AG04450 (cell line): ENCODE measurements around the gene NHSL2. TPM values are rescaled to one million over a fixed set of nuclear protein-coding genes. Genes with fewer than 3 reads are reported as not detected.

ENCODE experiments used
- CTCF ChIA-PET: fragments of 300-600, 350-600 bp; formaldehyde crosslinking; extraction: SDS; loops from one replicate; lab custom pipeline; 2022; ENCODE audit warnings: antibody characterized with exemption, inconsistent platforms; lab: Charles Lee
- POLR2A ChIA-PET: fragments of 350-600 bp; formaldehyde crosslinking; extraction: SDS; loops from one replicate; lab custom pipeline; 2021; ENCODE audit warnings: antibody characterized with exemption, inconsistent platforms; lab: Yijun Ruan, JAX
- DNase-seq: peaks from one replicate; pipeline ENCODE4 v3.0.0-alpha.2; 2011; ENCODE audit warnings: low read depth, low spot score
- H3K27ac ChIP-seq: one replicate; pipeline ENCODE4 v1.5.1; 2012; ENCODE audit warnings: low read depth, low read length, control low read depth
- H3K27me3 ChIP-seq: one replicate; pipeline ENCODE4 v1.6.0; 2012; ENCODE audit warnings: low read length; ENCODE audit not compliant: control insufficient read depth, insufficient read depth
- H3K4me3 ChIP-seq: 2 replicates; pipeline ENCODE4 v1.5.1; 2011; ENCODE audit warnings: mild to moderate bottlenecking, low read depth, low read length, control low read depth
- H3K9me3 ChIP-seq: 2 replicates; pipeline ENCODE4 v1.5.1; 2012; ENCODE audit warnings: low read length; ENCODE audit not compliant: control insufficient read depth, insufficient read depth
- polyA plus RNA-seq: library from polyadenylated mRNA; depleted of rRNA; stranded (reverse); fragments of >200 nt; gene quantifications from 2 replicates; pipeline ENCODE4 v1.2.3, GENCODE V29; 2011
- TF ChIP-seq, protein P1 (sequence below): IDR thresholded peaks from 2 replicates; pipeline ENCODE4 v1.5.1; 2011; ENCODE audit warnings: low read depth, low read length, control low read depth, inconsistent platforms

The NHSL2 gene
- polyA plus RNA-seq, 1 experiment = 3.0 TPM

DNA sequence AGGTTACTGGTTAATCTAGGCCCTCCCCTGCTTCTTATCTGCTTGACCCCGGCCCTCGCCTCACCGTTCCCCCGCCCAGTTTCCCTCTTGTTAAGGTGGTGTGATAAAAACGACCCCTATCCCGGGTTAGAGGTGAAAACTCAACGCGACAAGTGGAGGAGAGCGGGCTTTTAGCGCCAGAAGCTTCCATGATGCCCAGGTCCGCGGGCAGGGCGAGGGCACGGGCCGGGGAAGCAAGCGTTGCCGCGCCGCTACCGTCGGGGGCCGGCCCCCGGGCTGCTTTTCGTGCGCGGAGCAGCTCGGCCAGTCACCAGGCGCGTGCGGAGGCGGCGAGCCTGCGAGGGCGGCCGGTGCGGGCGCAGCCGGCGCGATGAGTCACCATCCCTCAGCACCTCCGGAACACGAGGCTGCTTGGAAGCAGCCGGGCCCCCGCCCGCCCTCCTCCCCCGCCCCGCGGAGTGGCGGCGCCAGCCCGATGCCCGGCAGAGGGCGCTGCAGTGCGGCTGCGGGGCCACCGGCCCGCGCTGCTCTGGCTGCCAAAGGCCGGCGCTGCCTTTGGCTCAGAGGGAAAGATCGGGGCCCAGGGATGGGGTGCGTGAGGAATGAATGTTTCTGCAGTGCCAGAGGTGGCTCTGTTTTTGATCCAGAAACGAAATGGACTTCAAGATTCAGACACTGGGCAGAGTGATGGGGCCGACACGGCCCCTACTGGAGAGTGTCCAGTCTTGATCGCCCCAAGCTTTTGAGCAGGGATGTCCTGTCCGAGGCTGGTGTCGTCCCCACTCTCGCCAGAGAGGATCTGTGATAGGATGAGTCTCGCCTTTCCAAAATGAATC, 107.8 kb downstream of the NHSL2 start:
- H3K9me3 ChIP-seq = no peaks in the 10 kb centered on the region
- peak; percentile 57 for DNase-seq
- H3K4me3 ChIP-seq = peak overlapping the region; percentile 15; the same call in 1 of the 2 replicates
- TF ChIP-seq, protein P1, sequence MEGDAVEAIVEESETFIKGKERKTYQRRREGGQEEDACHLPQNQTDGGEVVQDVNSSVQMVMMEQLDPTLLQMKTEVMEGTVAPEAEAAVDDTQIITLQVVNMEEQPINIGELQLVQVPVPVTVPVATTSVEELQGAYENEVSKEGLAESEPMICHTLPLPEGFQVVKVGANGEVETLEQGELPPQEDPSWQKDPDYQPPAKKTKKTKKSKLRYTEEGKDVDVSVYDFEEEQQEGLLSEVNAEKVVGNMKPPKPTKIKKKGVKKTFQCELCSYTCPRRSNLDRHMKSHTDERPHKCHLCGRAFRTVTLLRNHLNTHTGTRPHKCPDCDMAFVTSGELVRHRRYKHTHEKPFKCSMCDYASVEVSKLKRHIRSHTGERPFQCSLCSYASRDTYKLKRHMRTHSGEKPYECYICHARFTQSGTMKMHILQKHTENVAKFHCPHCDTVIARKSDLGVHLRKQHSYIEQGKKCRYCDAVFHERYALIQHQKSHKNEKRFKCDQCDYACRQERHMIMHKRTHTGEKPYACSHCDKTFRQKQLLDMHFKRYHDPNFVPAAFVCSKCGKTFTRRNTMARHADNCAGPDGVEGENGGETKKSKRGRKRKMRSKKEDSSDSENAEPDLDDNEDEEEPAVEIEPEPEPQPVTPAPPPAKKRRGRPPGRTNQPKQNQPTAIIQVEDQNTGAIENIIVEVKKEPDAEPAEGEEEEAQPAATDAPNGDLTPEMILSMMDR = peak; percentile 39; the same call in 1 of the 2 replicates
- POLR2A ChIA-PET = interaction anchor here (0.6 to 1.4 kb wide), 3 partner anchors 109 to 259 kb away, joined by 3 to 7 read pairs (median 4); partner anchors contain the start of gene RPS4X
- CTCF ChIA-PET = interaction anchor here (0.6 to 2.5 kb wide), 23 partner anchors 10 to 522 kb away, joined by 3 to 26 read pairs (median 3); no protein-coding TSS in a partner anchor
- no peaks in the 10 kb centered on the region for H3K27me3 ChIP-seq
- H3K27ac ChIP-seq = no peak overlapping the region

DNA sequence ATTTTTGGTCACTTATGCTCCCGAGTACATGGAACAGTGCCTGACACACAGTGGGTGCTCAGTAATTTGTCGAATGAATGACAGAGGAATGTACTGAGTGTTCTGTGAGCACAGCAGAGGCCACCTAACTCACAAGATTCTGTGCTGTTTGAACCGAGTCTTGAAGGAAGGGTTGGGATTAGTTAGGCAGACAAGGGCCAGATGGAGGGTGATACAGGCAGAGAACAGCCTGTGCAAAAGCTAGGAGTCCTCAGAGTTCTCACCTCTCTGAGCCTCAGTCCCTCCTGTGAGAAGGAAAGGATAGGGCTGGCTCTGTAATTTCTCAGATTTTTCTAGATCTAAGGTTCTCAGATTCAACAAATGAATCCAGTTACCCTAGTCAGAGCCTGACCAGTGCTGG, 108.8 kb downstream of the NHSL2 start:
- TF ChIP-seq, protein P1 = no peak
- CTCF ChIA-PET = interaction anchor here (0.7 to 2.5 kb wide), 9 partner anchors 9 to 107 kb away, joined by 3 to 26 read pairs (median 3); no protein-coding TSS in a partner anchor
- POLR2A ChIA-PET = interaction anchor here (0.5 to 1.4 kb wide), 2 partner anchors 13 to 108 kb away, joined by 7 to 8 read pairs; no protein-coding TSS in a partner anchor
- H3K27me3 ChIP-seq = no peaks in the 10 kb centered on the region
- H3K27ac ChIP-seq = no peak overlapping the region
- no peaks in the 10 kb centered on the region for H3K9me3 ChIP-seq
- no peak overlapping the region for H3K4me3 ChIP-seq
- DNase-seq = no peak

DNA sequence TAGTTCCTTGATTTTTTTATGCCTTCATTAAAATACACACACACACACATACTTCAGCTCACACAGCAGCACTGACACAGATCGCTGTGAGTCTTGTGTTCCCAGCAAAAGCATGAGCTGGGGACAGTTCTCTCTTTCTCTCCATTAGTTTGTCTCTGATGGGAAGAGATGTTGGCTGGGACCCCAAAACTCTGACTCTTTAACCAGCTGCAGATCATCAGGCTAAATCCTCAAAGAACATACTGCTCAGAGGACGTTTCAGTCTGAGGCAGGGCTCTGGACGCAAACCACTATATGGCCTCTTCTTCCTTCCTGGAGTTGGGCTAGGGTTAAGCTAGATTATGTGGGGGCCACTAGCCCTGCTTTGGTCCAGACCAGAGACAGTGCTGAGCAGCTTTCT, 109.6 kb downstream of the NHSL2 start:
- TF ChIP-seq, protein P1 = no peak
- Histone ChIP-seq H3K4me3 (no peak overlapping the region), H3K9me3 (no peaks in the 10 kb centered on the region), H3K27me3 (no peaks in the 10 kb centered on the region), H3K27ac (no peak overlapping the region)
- ChIA-PET POLR2A (interaction anchor here (0.6 kb wide), 1 partner anchor 95 kb away, joined by 4 read pairs; no protein-coding TSS in a partner anchor), CTCF (interaction anchor here (1.0 to 2.5 kb wide), 4 partner anchors 10 to 112 kb away, joined by 5 to 26 read pairs (median 8); partner anchors contain the start of gene RTL5)
- no peak for DNase-seq

DNA sequence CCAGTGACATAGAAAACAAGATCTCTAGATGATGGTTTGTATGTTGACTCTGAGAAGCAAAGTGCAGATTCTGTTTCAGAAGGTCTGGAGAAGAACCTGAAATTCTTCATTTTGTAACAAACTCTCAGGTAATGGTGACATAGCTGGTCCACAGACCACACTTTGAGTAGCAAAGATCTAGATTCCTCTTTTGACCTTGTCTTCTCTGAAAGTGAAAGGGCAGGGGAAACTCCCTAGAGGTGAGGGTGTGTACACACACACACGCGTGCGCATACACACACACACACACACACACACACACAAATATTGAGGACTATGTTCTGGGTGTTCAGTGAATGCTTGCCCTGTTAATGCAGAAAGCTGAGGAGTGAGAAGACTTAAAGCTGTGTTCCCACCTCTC, 110.1 kb downstream of the NHSL2 start:
- CTCF ChIA-PET = interaction anchor here (1.0 to 2.3 kb wide), 3 partner anchors 9 to 111 kb away, joined by 5 to 12 read pairs (median 5); partner anchors contain the start of gene RTL5
- no peaks in the 10 kb centered on the region for H3K9me3 ChIP-seq
- H3K4me3 ChIP-seq = no peak overlapping the region
- POLR2A ChIA-PET = no interaction called here
- TF ChIP-seq, protein P1 = no peak
- H3K27ac ChIP-seq = no peak overlapping the region
- no peak for DNase-seq
- no peaks in the 10 kb centered on the region for H3K27me3 ChIP-seq

DNA sequence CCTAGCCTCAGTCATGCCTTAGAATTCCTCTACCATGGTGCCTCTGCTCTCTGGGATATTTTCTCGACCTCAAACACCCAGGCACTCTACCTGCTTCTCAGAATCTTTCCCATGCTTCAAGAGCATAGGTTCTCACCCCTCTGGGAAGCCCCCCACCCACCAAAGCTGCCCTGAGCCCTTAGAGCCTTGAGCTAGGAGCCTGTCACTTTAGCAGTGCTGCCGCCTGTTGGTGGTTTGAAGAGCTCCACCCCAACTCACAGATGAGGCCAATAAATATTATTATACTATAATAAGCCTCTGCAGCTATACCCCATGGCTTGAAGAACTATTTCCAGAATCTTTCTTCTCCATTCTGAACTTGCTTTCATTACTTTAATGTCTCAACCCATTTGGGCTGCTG, 111.3 kb downstream of the NHSL2 start:
- Histone ChIP-seq H3K4me3 (no peak overlapping the region), H3K9me3 (no peaks in the 10 kb centered on the region), H3K27me3 (no peaks in the 10 kb centered on the region), H3K27ac (no peak overlapping the region)
- ChIA-PET POLR2A (no interaction called here), CTCF (interaction anchor here (0.6 to 2.3 kb wide), 5 partner anchors 8 to 159 kb away, joined by 3 to 12 read pairs (median 3); partner anchors contain the start of gene PIN4)
- no peak for DNase-seq
- TF ChIP-seq, protein P1 = peak; percentile 33
